ENCODE measurements around the gene DLGAP1.

Gene DLGAP1

DNA sequence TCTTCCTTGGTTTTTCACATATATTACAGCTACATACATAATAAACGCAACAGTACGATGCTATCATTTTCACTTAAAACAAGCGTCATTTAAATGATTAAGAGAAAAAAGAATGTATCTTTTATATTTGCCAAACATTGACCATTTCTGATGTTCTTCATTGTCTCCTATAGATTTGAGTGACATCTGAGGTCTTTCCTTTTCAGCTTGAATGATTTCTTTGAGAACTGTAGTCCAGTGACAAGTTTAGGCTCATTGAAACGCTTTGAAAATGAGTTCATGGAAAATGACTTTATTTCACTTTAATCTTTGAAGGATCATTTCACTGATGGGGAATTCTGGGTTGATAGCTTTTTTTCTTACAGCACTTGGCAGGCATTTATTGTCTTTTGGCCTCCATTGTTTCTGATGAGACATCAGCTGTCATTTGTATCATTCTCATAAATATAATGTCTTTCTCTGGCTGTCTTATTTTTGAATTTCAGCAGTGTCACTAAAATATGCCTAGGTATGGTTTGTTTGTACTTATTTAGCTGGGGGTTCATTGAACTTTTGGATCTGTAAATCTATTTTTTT lies 994.2 kb downstream of the DLGAP1 start:
- no peak overlapping the region for H3K4me3 ChIP-seq (ENCODE audit: low read depth, low read length)
- no peak for DNase-seq (ENCODE audit: low read depth)
- TF ChIP-seq, protein P1, sequence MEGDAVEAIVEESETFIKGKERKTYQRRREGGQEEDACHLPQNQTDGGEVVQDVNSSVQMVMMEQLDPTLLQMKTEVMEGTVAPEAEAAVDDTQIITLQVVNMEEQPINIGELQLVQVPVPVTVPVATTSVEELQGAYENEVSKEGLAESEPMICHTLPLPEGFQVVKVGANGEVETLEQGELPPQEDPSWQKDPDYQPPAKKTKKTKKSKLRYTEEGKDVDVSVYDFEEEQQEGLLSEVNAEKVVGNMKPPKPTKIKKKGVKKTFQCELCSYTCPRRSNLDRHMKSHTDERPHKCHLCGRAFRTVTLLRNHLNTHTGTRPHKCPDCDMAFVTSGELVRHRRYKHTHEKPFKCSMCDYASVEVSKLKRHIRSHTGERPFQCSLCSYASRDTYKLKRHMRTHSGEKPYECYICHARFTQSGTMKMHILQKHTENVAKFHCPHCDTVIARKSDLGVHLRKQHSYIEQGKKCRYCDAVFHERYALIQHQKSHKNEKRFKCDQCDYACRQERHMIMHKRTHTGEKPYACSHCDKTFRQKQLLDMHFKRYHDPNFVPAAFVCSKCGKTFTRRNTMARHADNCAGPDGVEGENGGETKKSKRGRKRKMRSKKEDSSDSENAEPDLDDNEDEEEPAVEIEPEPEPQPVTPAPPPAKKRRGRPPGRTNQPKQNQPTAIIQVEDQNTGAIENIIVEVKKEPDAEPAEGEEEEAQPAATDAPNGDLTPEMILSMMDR (IDR thresholded peaks at IDR 0.05; ENCODE audit: insufficient read depth, low read depth, low read length, missing control alignments), result no peak

DNA sequence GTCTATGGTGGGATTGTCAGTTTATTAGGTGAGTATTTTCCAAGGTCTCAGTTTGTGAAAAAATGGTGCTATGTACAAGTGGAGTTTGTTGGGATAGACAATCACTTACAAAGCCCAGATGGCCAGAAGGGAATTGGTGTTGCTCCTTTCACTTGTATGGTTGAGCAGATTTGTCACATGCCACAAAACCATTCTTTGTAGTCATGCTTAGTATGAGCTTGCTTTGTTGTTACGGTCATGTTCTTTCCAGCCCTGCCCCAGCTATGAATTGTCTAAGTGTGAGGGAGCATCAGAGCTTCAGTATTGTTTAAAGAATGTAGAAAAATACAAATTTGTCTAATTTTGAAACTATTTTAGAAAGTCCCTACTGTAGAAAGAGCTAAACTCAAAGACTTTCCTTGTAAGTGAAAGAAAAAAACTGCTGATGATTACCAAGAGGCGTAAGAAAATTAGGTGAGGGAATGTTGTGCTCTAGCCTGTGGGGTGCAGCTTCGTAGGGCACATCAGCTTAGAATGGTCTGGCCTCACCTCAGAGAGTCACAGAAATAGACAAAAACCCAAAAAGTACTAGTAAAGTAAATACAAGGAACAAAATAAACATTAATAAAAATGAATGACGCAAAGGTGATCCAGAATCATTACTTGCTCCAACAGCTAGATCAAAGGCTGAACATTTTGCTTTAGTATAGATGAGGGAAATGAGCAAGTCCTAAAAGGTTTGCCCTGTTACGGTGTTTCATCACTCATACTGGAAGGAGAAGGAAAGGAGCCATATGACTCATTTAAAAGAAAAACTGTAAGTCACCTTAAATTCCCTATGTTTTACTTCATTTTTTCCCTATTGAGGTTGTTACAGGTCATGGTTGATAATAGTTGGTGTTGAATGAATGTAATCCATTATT lies 995.9 kb downstream of the DLGAP1 start:
- TF ChIP-seq, protein P1 (IDR thresholded peaks at IDR 0.05; ENCODE audit: insufficient read depth, low read depth, low read length, missing control alignments), result no peak
- H3K4me3 ChIP-seq (ENCODE audit: low read depth, low read length), result no peak overlapping the region
- DNase-seq (ENCODE audit: low read depth), result peak; percentile 25

DNA sequence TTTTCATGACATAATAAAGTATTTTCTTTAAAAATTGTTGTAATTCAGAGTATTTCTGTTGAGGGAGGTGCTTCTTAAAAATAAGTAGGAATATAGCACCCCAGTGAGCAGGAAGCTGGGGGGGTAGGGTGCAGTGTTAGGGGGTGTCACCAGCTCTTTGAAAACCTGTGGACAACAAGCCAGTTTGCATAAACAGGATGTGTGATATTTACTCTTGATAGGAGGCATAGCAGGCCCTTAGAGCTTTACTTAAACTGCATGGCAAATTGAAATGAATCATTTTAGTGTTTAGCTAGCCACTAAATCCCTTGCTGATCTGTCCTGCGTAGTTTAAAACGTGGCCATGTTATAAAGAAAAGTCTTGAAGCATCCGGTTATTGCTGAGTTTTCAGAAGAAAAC lies 996.7 kb downstream of the DLGAP1 start:
- H3K4me3 ChIP-seq (ENCODE audit: low read depth, low read length), result no peak overlapping the region
- no peak for DNase-seq (ENCODE audit: low read depth)
- TF ChIP-seq, protein P1 (IDR thresholded peaks at IDR 0.05; ENCODE audit: insufficient read depth, low read depth, low read length, missing control alignments), result no peak

DNA sequence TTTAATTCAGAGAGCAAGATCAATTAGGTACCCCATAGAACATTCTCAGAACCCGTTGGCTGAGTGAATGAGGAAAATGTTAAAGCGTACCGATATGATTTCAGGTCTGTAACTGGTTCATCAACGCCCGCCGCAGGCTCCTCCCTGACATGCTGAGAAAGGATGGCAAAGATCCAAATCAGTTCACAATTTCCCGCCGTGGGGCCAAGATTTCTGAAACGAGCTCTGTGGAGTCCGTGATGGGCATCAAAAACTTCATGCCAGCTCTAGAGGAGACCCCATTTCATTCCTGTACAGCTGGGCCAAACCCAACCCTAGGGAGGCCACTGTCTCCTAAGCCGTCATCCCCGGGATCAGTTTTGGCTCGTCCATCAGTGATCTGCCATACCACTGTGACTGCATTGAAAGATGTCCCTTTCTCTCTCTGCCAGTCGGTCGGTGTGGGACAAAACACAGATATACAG lies 997.8 kb downstream of the DLGAP1 start:
- no peak overlapping the region for H3K4me3 ChIP-seq (ENCODE audit: low read depth, low read length)
- TF ChIP-seq, protein P1 (IDR thresholded peaks at IDR 0.05; ENCODE audit: insufficient read depth, low read depth, low read length, missing control alignments), result no peak

DNA sequence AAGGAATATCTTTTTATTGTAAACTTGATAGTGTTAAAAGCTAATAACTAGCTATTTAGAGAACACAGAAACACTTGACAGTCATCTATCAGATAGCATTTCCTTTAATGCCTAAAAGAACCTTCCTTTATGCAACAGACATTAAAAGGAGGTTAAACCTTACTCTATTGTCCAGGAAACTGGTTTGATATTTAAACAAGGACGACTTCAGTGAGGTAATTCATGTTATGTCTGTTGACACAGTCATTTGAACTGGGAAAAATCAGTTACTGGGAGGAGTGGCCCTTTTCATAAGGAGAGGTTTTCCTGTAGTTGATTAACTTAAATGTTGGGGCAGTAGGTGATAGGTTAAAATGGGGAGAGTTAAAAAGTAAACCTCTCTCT lies 998.4 kb downstream of the DLGAP1 start:
- no peak overlapping the region for H3K4me3 ChIP-seq (ENCODE audit: low read depth, low read length)
- no peak for DNase-seq (ENCODE audit: low read depth)
- TF ChIP-seq, protein P1 (IDR thresholded peaks at IDR 0.05; ENCODE audit: insufficient read depth, low read depth, low read length, missing control alignments), result no peak

More for the DNA sequence above, 997.8 kb downstream of the DLGAP1 start:
- no peak for DNase-seq (ENCODE audit: low read depth)

DNA sequence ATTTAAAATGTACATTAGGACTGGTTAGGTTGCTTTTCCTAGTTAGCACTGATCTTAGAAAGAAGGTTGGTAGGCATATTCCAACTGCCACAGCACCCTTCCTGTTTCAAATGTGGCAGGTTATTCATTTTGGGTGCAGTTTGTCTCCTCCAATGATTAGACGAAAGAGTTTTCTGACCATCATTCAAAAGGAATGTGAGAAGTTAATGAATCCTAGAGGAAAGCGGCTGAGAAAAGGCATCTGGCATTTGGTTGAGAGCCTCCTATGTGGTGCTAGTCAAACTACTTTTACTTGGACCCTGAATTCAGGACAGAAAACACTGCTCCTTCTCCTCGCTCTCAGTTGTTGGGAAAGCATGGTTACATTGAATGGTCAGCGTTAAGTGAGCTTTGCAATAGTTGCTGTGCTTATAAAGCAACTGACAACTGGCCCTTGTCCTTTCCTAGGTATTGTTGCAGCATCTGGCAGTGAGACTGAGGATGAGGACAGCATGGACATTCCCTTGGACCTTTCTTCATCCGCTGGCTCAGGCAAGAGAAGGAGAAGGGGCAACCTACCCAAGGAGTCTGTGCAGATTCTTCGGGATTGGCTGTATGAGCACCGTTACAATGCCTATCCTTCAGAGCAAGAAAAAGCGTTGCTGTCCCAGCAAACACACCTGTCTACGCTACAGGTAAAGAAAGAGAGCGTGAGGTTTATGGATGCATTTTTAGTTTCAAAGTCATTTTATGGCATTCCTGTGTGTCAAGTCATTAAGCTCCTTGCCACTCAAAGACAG lies 999.0 kb downstream of the DLGAP1 start:
- DNase-seq (ENCODE audit: low read depth), result no peak
- H3K4me3 ChIP-seq (ENCODE audit: low read depth, low read length), result no peak overlapping the region
- TF ChIP-seq, protein P1 (IDR thresholded peaks at IDR 0.05; ENCODE audit: insufficient read depth, low read depth, low read length, missing control alignments), result no peak
